ENCODE data around the gene MLXIP. TPM values are rescaled to one million over a fixed set of nuclear protein-coding genes. Genes with fewer than 3 reads are reported as not detected.
"Not testable (repeated sequence)": the region's sequence is repeated elsewhere in the genome, so short reads cannot be mapped to it uniquely, and the experiment has no call there.

Gene MLXIP
- total and polyA plus RNA-seq, 2 experiments from 2014 or later: 8.2 to 11.0 TPM

- no peaks in the 10 kb centered on the region for H3K4me1 ChIP-seq (ENCODE audit: low read depth)
- no peaks in the 10 kb centered on the region for H3K9me3 ChIP-seq (ENCODE audit: low read depth)
- peaks cover 9% of the 10 kb centered on the region for H3K36me3 ChIP-seq
- peak; percentile 41 to 49 for DNase-seq (ENCODE audit: low read depth in 1 of 2, low spot score in 1 of 2)
- no peak overlapping the region for H3K4me3 ChIP-seq
- H3K27me3 ChIP-seq: no peaks in the 10 kb centered on the region
- no peak overlapping the region for H3K27ac ChIP-seq
- TF ChIP-seq, protein P1, sequence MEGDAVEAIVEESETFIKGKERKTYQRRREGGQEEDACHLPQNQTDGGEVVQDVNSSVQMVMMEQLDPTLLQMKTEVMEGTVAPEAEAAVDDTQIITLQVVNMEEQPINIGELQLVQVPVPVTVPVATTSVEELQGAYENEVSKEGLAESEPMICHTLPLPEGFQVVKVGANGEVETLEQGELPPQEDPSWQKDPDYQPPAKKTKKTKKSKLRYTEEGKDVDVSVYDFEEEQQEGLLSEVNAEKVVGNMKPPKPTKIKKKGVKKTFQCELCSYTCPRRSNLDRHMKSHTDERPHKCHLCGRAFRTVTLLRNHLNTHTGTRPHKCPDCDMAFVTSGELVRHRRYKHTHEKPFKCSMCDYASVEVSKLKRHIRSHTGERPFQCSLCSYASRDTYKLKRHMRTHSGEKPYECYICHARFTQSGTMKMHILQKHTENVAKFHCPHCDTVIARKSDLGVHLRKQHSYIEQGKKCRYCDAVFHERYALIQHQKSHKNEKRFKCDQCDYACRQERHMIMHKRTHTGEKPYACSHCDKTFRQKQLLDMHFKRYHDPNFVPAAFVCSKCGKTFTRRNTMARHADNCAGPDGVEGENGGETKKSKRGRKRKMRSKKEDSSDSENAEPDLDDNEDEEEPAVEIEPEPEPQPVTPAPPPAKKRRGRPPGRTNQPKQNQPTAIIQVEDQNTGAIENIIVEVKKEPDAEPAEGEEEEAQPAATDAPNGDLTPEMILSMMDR (IDR thresholded peaks at IDR 0.05; ENCODE audit: low read depth, low read length): peak; percentile 79
Observed at GRCh38 chr12:122031342-122032216, 47.0 kb upstream of the MLXIP start.

GRCh38 chr12:122032580-122032979, 46.0 kb upstream of the MLXIP start:
- Histone ChIP-seq H3K27ac (no peak overlapping the region), H3K9me3 (ENCODE audit: low read depth) (no peaks in the 10 kb centered on the region), H3K4me3 (no peak overlapping the region), H3K27me3 (no peaks in the 10 kb centered on the region), H3K4me1 (ENCODE audit: low read depth) (no peaks in the 10 kb centered on the region), H3K36me3 (peaks cover 9% of the 10 kb centered on the region)
- no peak for DNase-seq (ENCODE audit: low read depth in 1 of 2, low spot score in 1 of 2)
- TF ChIP-seq, protein P1 (IDR thresholded peaks at IDR 0.05; ENCODE audit: low read depth, low read length): no peak

- Histone ChIP-seq H3K9me3 (ENCODE audit: low read depth) (no peaks in the 10 kb centered on the region), H3K4me1 (ENCODE audit: low read depth) (no peaks in the 10 kb centered on the region), H3K4me3 (no peak overlapping the region), H3K27ac (no peak overlapping the region), H3K27me3 (no peaks in the 10 kb centered on the region), H3K36me3 (peaks cover 9% of the 10 kb centered on the region)
- DNase-seq (ENCODE audit: low read depth in 1 of 2, low spot score in 1 of 2): no peak
- TF ChIP-seq, protein P1 (IDR thresholded peaks at IDR 0.05; ENCODE audit: low read depth, low read length): no peak
Observed at GRCh38 chr12:122035292-122035691, 43.3 kb upstream of the MLXIP start.

DNA sequence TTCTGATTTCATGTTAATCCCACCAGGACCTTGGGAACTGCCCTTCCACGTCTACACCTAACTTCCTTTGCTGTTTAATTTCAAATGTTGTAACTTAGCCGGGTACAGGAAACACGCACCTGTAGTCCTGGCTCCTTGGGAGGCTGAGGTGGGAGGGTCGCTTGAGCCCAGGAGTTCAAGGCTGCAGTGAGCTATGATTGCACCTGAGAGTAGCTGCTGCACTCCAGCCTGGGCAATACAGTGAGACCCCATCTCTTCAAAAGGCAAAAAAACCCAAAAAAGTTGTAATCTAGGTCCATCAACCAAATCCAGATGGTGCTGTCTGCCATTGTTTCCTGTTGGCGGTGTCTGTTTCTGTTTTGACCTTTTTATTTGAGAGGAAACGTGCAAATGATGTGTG, 42.4 kb upstream of the MLXIP start:
- TF ChIP-seq, protein P1 (IDR thresholded peaks at IDR 0.05; ENCODE audit: low read depth, low read length): no peak
- peaks cover 9% of the 10 kb centered on the region for H3K36me3 ChIP-seq
- no peaks in the 10 kb centered on the region for H3K9me3 ChIP-seq (ENCODE audit: low read depth)
- no peak overlapping the region for H3K27ac ChIP-seq
- no peak for DNase-seq (ENCODE audit: low read depth in 1 of 2, low spot score in 1 of 2)
- no peaks in the 10 kb centered on the region for H3K4me1 ChIP-seq (ENCODE audit: low read depth)
- H3K4me3 ChIP-seq: no peak overlapping the region
- H3K27me3 ChIP-seq: no peaks in the 10 kb centered on the region

DNA sequence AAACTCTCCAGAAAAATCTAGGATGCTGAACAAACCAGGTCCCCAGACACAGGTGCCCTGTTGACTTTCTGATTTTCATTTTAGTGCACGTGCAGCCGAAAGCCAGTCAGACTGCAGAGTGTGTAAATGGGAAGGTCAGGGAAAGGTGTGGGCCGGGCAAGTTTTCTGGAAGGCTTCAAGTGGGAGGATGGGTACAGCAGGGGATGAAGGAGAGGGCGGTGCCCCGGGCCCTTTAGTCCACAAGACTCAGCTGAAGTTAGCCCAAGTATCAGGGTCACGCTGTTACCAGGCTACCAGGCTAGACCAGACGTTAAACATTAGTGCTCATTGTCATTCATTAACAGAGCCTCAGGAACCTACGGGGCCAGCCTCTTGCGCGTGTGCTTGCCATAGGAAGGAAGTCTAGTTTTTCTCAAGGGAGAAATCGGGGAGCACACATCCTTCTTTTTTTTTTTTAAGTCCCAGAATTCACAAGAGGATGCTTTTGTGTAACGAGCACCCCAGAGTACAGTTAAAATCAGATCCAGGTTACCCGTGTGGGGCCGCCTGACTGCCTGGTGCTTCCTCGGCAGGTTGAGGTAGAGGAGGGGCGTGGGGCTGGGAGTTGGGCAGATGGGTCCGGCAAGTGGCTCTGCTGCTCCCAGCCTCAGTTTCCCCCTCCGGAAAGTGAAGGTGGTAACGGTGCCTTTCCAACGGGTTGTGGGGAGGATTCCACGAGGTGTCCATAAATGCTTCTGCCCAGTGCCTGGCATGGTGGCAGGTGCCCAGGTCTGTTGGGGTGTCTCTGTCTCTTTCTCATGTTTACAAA, 37.8 kb upstream of the MLXIP start:
- Histone ChIP-seq H3K27ac (no peak overlapping the region), H3K27me3 (no peaks in the 10 kb centered on the region), H3K36me3 (peaks cover 9% of the 10 kb centered on the region), H3K4me3 (no peak overlapping the region), H3K9me3 (ENCODE audit: low read depth) (no peaks in the 10 kb centered on the region), H3K4me1 (ENCODE audit: low read depth) (no peaks in the 10 kb centered on the region)
- DNase-seq (ENCODE audit: low read depth in 1 of 2, low spot score in 1 of 2): no peak
- TF ChIP-seq, protein P1 (IDR thresholded peaks at IDR 0.05; ENCODE audit: low read depth, low read length): no peak

- not testable (repeated sequence) for H3K27ac ChIP-seq; H3K9me3 ChIP-seq (ENCODE audit: low read depth); H3K4me3 ChIP-seq; H3K27me3 ChIP-seq; DNase-seq (ENCODE audit: low read depth in 1 of 2, low spot score in 1 of 2); H3K4me1 ChIP-seq (ENCODE audit: low read depth); H3K36me3 ChIP-seq
Observed at GRCh38 chr12:122041458-122041857, 37.1 kb upstream of the MLXIP start.
